B cell (primary cell): ENCODE data around the gene SIK3. TPM values are rescaled to one million over a fixed set of nuclear protein-coding genes. Genes with fewer than 3 reads are reported as not detected.

Experiments
- ATAC-seq: fragments of 200-7000 bp; cut with Tn5 transposase; one replicate; pipeline ENCODE4 v1.10.0; 2021; ENCODE audit warnings: low read depth, mild to moderate bottlenecking, moderate number of reproducible peaks, moderate library complexity
- CTCF ChIA-PET: fragments of 350-600 bp; sonication (Branson Sonifier 250); formaldehyde crosslinking; loops from one replicate; lab custom pipeline; 2021; ENCODE audit warnings: antibody characterized with exemption, inconsistent platforms; lab: Charles Lee
- POLR2A ChIA-PET: fragments of 350-600 bp; sonication (Branson Sonifier 250); formaldehyde crosslinking; loops from one replicate; lab custom pipeline; 2021; ENCODE audit warnings: antibody characterized with exemption; lab: Charles Lee
- DNase-seq: peaks from one replicate; pipeline ENCODE4 v3.0.0; 2013
- H2AFZ ChIP-seq: 2 replicates; pipeline ENCODE4 v1.6.1; 2012; ENCODE audit warnings: mild to moderate bottlenecking, low read depth, low read length; ENCODE audit not compliant: insufficient read depth, poor library complexity, severe bottlenecking
- H3K27ac ChIP-seq, 2 donors: 1 replicate in 1 of 2; 2 replicates in 1 of 2; pipeline ENCODE4 v1.5.1; 2012 to 2013; ENCODE audit warnings: low read length in 2 of 2, mild to moderate bottlenecking in 2 of 2, moderate library complexity in 1 of 2
- H3K27me3 ChIP-seq, 4 experiments: fragments of 200-600 bp in 1 of 4; sonication (generic) in 1 of 4; replicated peaks in 1 of 4; 1 replicate in 2 of 4; 2 replicates in 2 of 4; pipeline versions ENCODE4 v1.6.1 to v1.7.0; 2013 to 2016; ENCODE audit warnings: low read length in 3 of 4, mild to moderate bottlenecking in 2 of 4, mixed read lengths in 1 of 4, moderate library complexity in 1 of 4; ENCODE audit not compliant: insufficient read depth in 4 of 4, control insufficient read depth in 3 of 4; ENCODE audit errors: control extremely low read depth in 1 of 4
- H3K36me3 ChIP-seq, 2 experiments: replicated peaks in 1 of 2; 1 replicate in 1 of 2; 2 replicates in 1 of 2; pipeline versions ENCODE4 v1.6.1 to v1.7.1; 2013; ENCODE audit warnings: low read length in 1 of 2; ENCODE audit not compliant: insufficient read depth in 2 of 2, control insufficient read depth in 1 of 2; ENCODE audit errors: control extremely low read depth in 1 of 2, extremely low read depth in 1 of 2
- H3K4me1 ChIP-seq, 2 donors: fragments of 200-600 bp in 1 of 2; sonication (generic) in 1 of 2; 1 replicate in 1 of 2; 2 replicates in 1 of 2; pipeline versions ENCODE4 v1.5.1 to v1.6.1; 2013 to 2017; ENCODE audit warnings: low read length in 2 of 2; ENCODE audit not compliant: control insufficient read depth in 2 of 2, insufficient read depth in 2 of 2
- H3K4me2 ChIP-seq: replicated peaks from 2 replicates; pipeline ENCODE3; 2012; ENCODE audit warnings: mild to moderate bottlenecking, low read depth, low read length; ENCODE audit not compliant: poor library complexity, severe bottlenecking
- H3K4me3 ChIP-seq, 5 experiments: fragments of 200-600 bp in 1 of 5; sonication (generic) in 1 of 5; 1 replicate in 3 of 5; 2 replicates in 2 of 5; pipeline versions ENCODE4 v1.5.1 to v1.7.0; 2011 to 2016; ENCODE audit warnings: low read length in 4 of 5, mild to moderate bottlenecking in 4 of 5, low read depth in 2 of 5, control low read depth in 1 of 5, moderate library complexity in 1 of 5; ENCODE audit not compliant: insufficient read depth in 1 of 5; ENCODE audit errors: control extremely low read depth in 1 of 5, extremely low read depth in 1 of 5
- H3K79me2 ChIP-seq: fragments of 200-600 bp; sonication (generic); one replicate; pipeline ENCODE4 v1.6.0; 2016; ENCODE audit warnings: low read length; ENCODE audit not compliant: control insufficient read depth, insufficient read depth
- H3K9ac ChIP-seq: fragments of 200-600 bp; sonication (generic); 2 replicates; pipeline ENCODE4 v1.6.1; 2017; ENCODE audit warnings: mild to moderate bottlenecking, low read length, moderate library complexity
- H3K9me3 ChIP-seq, 3 donors: one replicate each; pipeline versions ENCODE4 v1.6.1 to v1.7.1; 2013; ENCODE audit warnings: low read length in 2 of 3; ENCODE audit not compliant: control insufficient read depth in 2 of 3, insufficient read depth in 1 of 3; ENCODE audit errors: control extremely low read depth in 1 of 3
- H4K20me1 ChIP-seq: 2 replicates; pipeline ENCODE4 v1.6.0; 2012; ENCODE audit warnings: mild to moderate bottlenecking, low read length; ENCODE audit not compliant: insufficient read depth, control insufficient read depth, poor library complexity, severe bottlenecking
- H3K27ac Mint-ChIP-seq: one replicate; pipeline ENCODE4 v1.8.0; 2021; ENCODE audit warnings: mixed read lengths
- H3K27me3 Mint-ChIP-seq: one replicate; pipeline ENCODE4 v1.8.0; 2021; ENCODE audit warnings: mixed read lengths
- H3K4me1 Mint-ChIP-seq: one replicate; pipeline ENCODE4 v1.8.0; 2021; ENCODE audit warnings: mixed read lengths
- H3K4me3 Mint-ChIP-seq: one replicate; pipeline ENCODE4 v1.8.0; 2021; ENCODE audit warnings: mixed read lengths
- H3K9me3 Mint-ChIP-seq: one replicate; pipeline ENCODE4 v1.8.0; 2022; ENCODE audit warnings: mixed read lengths; ENCODE audit not compliant: insufficient read depth
- CTCF ChIP-seq: fragments of 200-600 bp; IDR thresholded peaks from one replicate; pipeline ENCODE4 v1.8.0; 2022; ENCODE audit warnings: antibody characterized with exemption, mild to moderate bottlenecking
- EZH2 ChIP-seq: IDR thresholded peaks from 2 replicates; pipeline ENCODE4 v1.6.1; 2012; ENCODE audit warnings: borderline replicate concordance, low read depth, mild to moderate bottlenecking, moderate library complexity, low read length; ENCODE audit not compliant: insufficient read depth, poor library complexity, severe bottlenecking
- WGBS: methylation state at CpG from one replicate; pipeline ENCODE4 v1.1.5; 2013; ENCODE audit warnings: missing lambda C conversion rate; ENCODE audit not compliant: insufficient coverage; 5-methylcytosine and 5-hydroxymethylcytosine counted together
- intact Hi-C: fragments of 100-400 bp; cut with micrococcal nuclease; formaldehyde crosslinking; loops from one replicate; pipeline ENCODE4 v1.10.0; 2022
- polyA plus RNA-seq: library from polyadenylated mRNA; depleted of rRNA; stranded (reverse); fragments of >200 nt; gene quantifications from 2 replicates; pipeline ENCODE4 v1.2.3, GENCODE V29; 2012
- total RNA-seq, 2 donors: library from RNA; stranded (reverse); fragments of 120-200 nt in 1 of 2; gene quantifications; 1 replicate in 1 of 2; 2 replicates in 1 of 2; pipeline versions ENCODE4 v1.2.3 to v1.2.4, GENCODE V29; 2013 to 2022

Gene SIK3
- total and polyA plus RNA-seq, 2 donors (not counting 1 experiment from before 2014, with no cell fraction given): 36.5 to 180 TPM

GRCh38 chr11:116861539-116861938, 236.7 kb downstream of the SIK3 start:
- POLR2A ChIA-PET: no interaction called here
- no peak overlapping the region for H3K4me3 ChIP-seq
- peaks cover 13% of the 10 kb centered on the region for H4K20me1 ChIP-seq
- no peak overlapping the region for H3K4me3 Mint-ChIP-seq
- H3K79me2 ChIP-seq: no peaks in the 10 kb centered on the region
- H3K27ac ChIP-seq: no peak overlapping the region
- H3K27ac Mint-ChIP-seq: no peak overlapping the region
- ATAC-seq: no peak
- H3K36me3 ChIP-seq: peaks cover 2 to 96% of the 10 kb centered on the region in 2 experiments
- no peak overlapping the region for H3K4me2 ChIP-seq
- TF ChIP-seq EZH2 (no peak), CTCF (no peak)
- no peaks in the 10 kb centered on the region for H3K27me3 Mint-ChIP-seq
- intact Hi-C loops: no loop called here
- no peak overlapping the region for H3K9ac ChIP-seq
- H3K4me1 ChIP-seq: no peaks in the 10 kb centered on the region
- no peak for DNase-seq
- H3K9me3 ChIP-seq: no peaks in the 10 kb centered on the region
- H3K9me3 Mint-ChIP-seq: no peaks in the 10 kb centered on the region
- no peaks in the 10 kb centered on the region for H3K4me1 Mint-ChIP-seq
- no peaks in the 10 kb centered on the region for H3K27me3 ChIP-seq
- no peak overlapping the region for H2AFZ ChIP-seq
- WGBS: no CpG with 5 or more reads among the region's 1 CpG
- CTCF ChIA-PET: no interaction called here

- H2AFZ ChIP-seq: no peak overlapping the region
- intact Hi-C loops: no loop called here
- no CpG with 5 or more reads among the region's 6 CpGs for WGBS
- H3K9me3 ChIP-seq: no peaks in the 10 kb centered on the region
- H3K4me2 ChIP-seq: no peak overlapping the region
- H3K27ac ChIP-seq: no peak overlapping the region
- no peak for TF ChIP-seq EZH2
- TF ChIP-seq CTCF: no peak
- no peaks in the 10 kb centered on the region for H3K79me2 ChIP-seq
- H3K27me3 Mint-ChIP-seq: no peaks in the 10 kb centered on the region
- no peak overlapping the region for H3K27ac Mint-ChIP-seq
- peaks cover 24% of the 10 kb centered on the region for H4K20me1 ChIP-seq
- CTCF ChIA-PET: no interaction called here
- H3K4me1 ChIP-seq: peaks cover 0 to 3% of the 10 kb centered on the region in 2 donors
- H3K36me3 ChIP-seq: peaks cover 2 to 88% of the 10 kb centered on the region in 2 experiments
- no peak overlapping the region for H3K4me3 ChIP-seq
- no peaks in the 10 kb centered on the region for H3K9me3 Mint-ChIP-seq
- peaks cover 7% of the 10 kb centered on the region for H3K4me1 Mint-ChIP-seq
- no peak for DNase-seq
- no peak for ATAC-seq
- H3K27me3 ChIP-seq: no peaks in the 10 kb centered on the region
- POLR2A ChIA-PET: no interaction called here
- H3K4me3 Mint-ChIP-seq: no peak overlapping the region
- H3K9ac ChIP-seq: no peak overlapping the region
These were observed 237.9 kb downstream of the SIK3 start for GRCh38 chr11:116860303-116860702.
